ENCODE data around the gene WNT2.

DNA sequence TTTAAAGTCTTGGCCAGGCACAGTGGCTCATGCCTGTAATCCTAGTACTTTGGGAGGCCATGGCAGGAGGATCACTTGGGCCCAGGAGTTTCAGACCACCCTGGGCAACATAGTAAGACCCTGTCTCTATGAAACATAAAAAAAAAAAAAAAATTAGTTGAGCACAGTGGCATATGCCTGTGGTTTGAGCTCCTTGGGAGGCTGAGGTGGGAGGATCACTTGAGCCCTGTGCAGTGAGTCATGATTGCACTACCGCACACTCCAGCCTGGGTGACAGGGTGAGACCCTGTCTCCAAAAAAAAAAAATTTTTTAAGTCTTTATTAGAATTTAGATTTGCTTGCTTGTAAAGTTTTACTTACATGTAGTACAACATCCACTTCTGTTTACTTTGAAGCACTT is 14.0 kb downstream of the WNT2 start:
- TF ChIP-seq, protein P1, sequence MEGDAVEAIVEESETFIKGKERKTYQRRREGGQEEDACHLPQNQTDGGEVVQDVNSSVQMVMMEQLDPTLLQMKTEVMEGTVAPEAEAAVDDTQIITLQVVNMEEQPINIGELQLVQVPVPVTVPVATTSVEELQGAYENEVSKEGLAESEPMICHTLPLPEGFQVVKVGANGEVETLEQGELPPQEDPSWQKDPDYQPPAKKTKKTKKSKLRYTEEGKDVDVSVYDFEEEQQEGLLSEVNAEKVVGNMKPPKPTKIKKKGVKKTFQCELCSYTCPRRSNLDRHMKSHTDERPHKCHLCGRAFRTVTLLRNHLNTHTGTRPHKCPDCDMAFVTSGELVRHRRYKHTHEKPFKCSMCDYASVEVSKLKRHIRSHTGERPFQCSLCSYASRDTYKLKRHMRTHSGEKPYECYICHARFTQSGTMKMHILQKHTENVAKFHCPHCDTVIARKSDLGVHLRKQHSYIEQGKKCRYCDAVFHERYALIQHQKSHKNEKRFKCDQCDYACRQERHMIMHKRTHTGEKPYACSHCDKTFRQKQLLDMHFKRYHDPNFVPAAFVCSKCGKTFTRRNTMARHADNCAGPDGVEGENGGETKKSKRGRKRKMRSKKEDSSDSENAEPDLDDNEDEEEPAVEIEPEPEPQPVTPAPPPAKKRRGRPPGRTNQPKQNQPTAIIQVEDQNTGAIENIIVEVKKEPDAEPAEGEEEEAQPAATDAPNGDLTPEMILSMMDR (conservative IDR thresholded peaks at IDR 0.05; ENCODE audit: low read depth, low read length) = no peak
- TF ChIP-seq EZH2phosphoT487 (IDR thresholded peaks at IDR 0.05; ENCODE audit: borderline replicate concordance, low read length) = no peak
- no peak for TF ChIP-seq EZH2 (IDR thresholded peaks at IDR 0.05; ENCODE audit: low read length, unreplicated experiment)
